GM19328 (cell line): Measurements from ENCODE around the gene ZFAND3.

ENCODE experiments used
- ATAC-seq: cut with Tn5 transposase; IDR thresholded peaks from one replicate; pipeline ENCODE4 v1.9.1; 2021; ENCODE audit warnings: mild to moderate bottlenecking, moderate library complexity; ENCODE audit not compliant: unreplicated experiment

Gene ZFAND3

GRCh38 chr6:37819177-37819801 is at the start of gene ZFAND3:
TSS of gene ZFAND3 (plus strand) at chr6:37819727. CDS start at chr6:37819946, 219 bp downstream.
- ATAC-seq = peak; percentile 83

GRCh38 chr6:37774028-37774680 is 45.4 kb upstream of the ZFAND3 start:
- no peak for ATAC-seq

- ATAC-seq = no peak
Observed at GRCh38 chr6:37776566-37776965, 43.0 kb upstream of the ZFAND3 start.

GRCh38 chr6:37777272-37777834 is 42.2 kb upstream of the ZFAND3 start:
- ATAC-seq = no peak

- no peak for ATAC-seq
Observed at GRCh38 chr6:37779111-37779800, 40.3 kb upstream of the ZFAND3 start.

GRCh38 chr6:37779902-37780628 is 39.5 kb upstream of the ZFAND3 start:
- no peak for ATAC-seq

- no peak for ATAC-seq
Observed at GRCh38 chr6:37781788-37782187, 37.7 kb upstream of the ZFAND3 start.

GRCh38 chr6:37783025-37783855 is 36.3 kb upstream of the ZFAND3 start:
- ATAC-seq = no peak

GRCh38 chr6:37783856-37784584 is 35.5 kb upstream of the ZFAND3 start:
- no peak for ATAC-seq

GRCh38 chr6:37784585-37784967 is 35.0 kb upstream of the ZFAND3 start:
- ATAC-seq = no peak

GRCh38 chr6:37785002-37785662 is 34.4 kb upstream of the ZFAND3 start:
- ATAC-seq = no peak

- no peak for ATAC-seq
Observed at GRCh38 chr6:37785663-37786270, 33.8 kb upstream of the ZFAND3 start.

- ATAC-seq = no peak
Observed at GRCh38 chr6:37787216-37787615, 32.3 kb upstream of the ZFAND3 start.

- ATAC-seq = no peak
Observed at GRCh38 chr6:37788259-37788658, 31.3 kb upstream of the ZFAND3 start.

GRCh38 chr6:37791156-37791919 is 28.2 kb upstream of the ZFAND3 start:
- no peak for ATAC-seq

- no peak for ATAC-seq
Observed at GRCh38 chr6:37792457-37793033, 27.0 kb upstream of the ZFAND3 start.

- ATAC-seq = no peak
Observed at GRCh38 chr6:37793067-37793466, 26.5 kb upstream of the ZFAND3 start.

GRCh38 chr6:37794825-37795224 is 24.7 kb upstream of the ZFAND3 start:
- no peak for ATAC-seq
